Gastroesophageal sphincter (tissue), 4 donors: ENCODE results near the gene IFNA8. TPM values are rescaled to one million over a fixed set of nuclear protein-coding genes. Genes with fewer than 3 reads are reported as not detected.
"Not testable (repeated sequence)": the region's sequence is repeated elsewhere in the genome, so short reads cannot be mapped to it uniquely, and the experiment has no call there.

Source experiments
- ATAC-seq: fragments of 150-250 bp; one replicate; pipeline ENCODE4 v1.9.1; 2016; ENCODE audit warnings: mild to moderate bottlenecking, moderate library complexity
- H3K27ac ChIP-seq, 4 donors: fragments of 200-600 bp; sonication (generic) in 3 of 4; 1 replicate in 3 of 4; 2 replicates in 1 of 4; pipeline ENCODE4 v1.5.1; 2016 to 2019
- H3K27me3 ChIP-seq: fragments of 200-600 bp; sonication (generic); one replicate; pipeline ENCODE4 v1.5.1; 2019
- H3K36me3 ChIP-seq, 2 donors: fragments of 200-600 bp; sonication (generic); one replicate each; pipeline ENCODE4 v1.5.1; 2019; ENCODE audit warnings: control low read depth in 1 of 2
- H3K4me1 ChIP-seq, 3 donors: fragments of 200-600 bp; sonication (generic); 1 replicate in 2 of 3; 2 replicates in 1 of 3; pipeline ENCODE4 v1.5.1; 2016 to 2019; ENCODE audit warnings: control low read depth in 2 of 3
- H3K4me3 ChIP-seq, 2 donors: fragments of 200-600 bp; sonication (generic); one replicate each; pipeline ENCODE4 v1.5.1; 2019; ENCODE audit warnings: mild to moderate bottlenecking in 1 of 2, moderate library complexity in 1 of 2
- H3K9me3 ChIP-seq, 3 donors: fragments of 200-600 bp; sonication (generic); one replicate each; pipeline ENCODE4 v1.5.1; 2017 to 2019; ENCODE audit warnings: control low read depth in 2 of 3
- EP300 ChIP-seq: sonication (generic); formaldehyde crosslinking; IDR thresholded peaks from one replicate; pipeline ENCODE4 v1.6.1; 2017; ENCODE audit warnings: antibody characterized with exemption, mild to moderate bottlenecking
- POLR2A ChIP-seq, 2 donors: fragments of 450-650 bp; IDR thresholded peaks; one replicate each; pipeline ENCODE4 v1.6.1; 2017; ENCODE audit warnings: antibody characterized with exemption in 2 of 2, mild to moderate bottlenecking in 2 of 2, moderate library complexity in 1 of 2
- POLR2AphosphoS5 ChIP-seq: sonication (generic); formaldehyde crosslinking; IDR thresholded peaks from one replicate; pipeline ENCODE4 v1.6.1; 2017; ENCODE audit warnings: antibody characterized with exemption
- WGBS, 2 donors: methylation state at CpG; one replicate each; pipeline ENCODE4 v1.1.5; 2018; ENCODE audit warnings: low coverage in 1 of 2; 5-methylcytosine and 5-hydroxymethylcytosine counted together
- total RNA-seq, 4 donors: library from RNA; depleted of rRNA; stranded (reverse); fragments of >200 nt; gene quantifications; one replicate each; pipeline ENCODE4 v1.1.0, GENCODE V29; 2016
- TF ChIP-seq, protein P1 (sequence below), 4 experiments: fragments of 200-600 bp in 2 of 4; fragments of 450-650 bp in 2 of 4; sonication (generic) in 1 of 4; IDR thresholded peaks; one replicate each; pipeline ENCODE4 v1.5.1; 2017 to 2019; ENCODE audit warnings: antibody characterized with exemption in 4 of 4, mild to moderate bottlenecking in 2 of 4, moderate library complexity in 2 of 4

IFNA8 gene
- total RNA-seq = not detected

DNA sequence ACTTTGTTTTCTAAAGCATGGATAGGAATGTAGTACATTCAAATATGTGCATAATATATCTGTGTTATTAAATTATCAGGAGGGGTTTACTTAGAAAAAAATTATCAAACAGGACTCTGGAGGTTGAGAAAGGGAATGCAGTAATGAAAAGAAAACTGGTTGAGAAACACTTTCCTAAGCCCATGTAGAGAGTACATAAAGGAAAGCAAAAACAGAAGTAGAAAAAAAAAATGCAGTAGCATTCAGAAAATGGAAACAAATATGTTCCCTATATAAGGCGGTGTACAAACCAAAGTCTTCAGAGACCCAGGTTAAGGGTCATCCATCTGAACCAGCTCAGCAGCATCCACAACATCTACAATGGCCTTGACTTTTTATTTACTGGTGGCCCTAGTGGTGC, at the start of gene IFNA8:
Gene IFNA8 (plus strand): TSS at position 301 of the 400 bp plus-strand sequence. CDS start 60 bp downstream, at position 361.
- Histone ChIP-seq H3K4me3 (no peak within 1 kb of the TSS), H3K36me3 (no peaks in the 10 kb centered on the region), H3K27ac (no peak within 1 kb of the TSS), H3K27me3 (peaks cover 6% of the 10 kb centered on the region), H3K4me1 (no peaks in the 10 kb centered on the region), H3K9me3 (no peaks in the 10 kb centered on the region)
- TF ChIP-seq POLR2AphosphoS5 = no peak
- no peak for TF ChIP-seq EP300
- WGBS, 2 donors = 88% methylated on average over 1 of the region's 1 CpG
- ATAC-seq = no peak

DNA sequence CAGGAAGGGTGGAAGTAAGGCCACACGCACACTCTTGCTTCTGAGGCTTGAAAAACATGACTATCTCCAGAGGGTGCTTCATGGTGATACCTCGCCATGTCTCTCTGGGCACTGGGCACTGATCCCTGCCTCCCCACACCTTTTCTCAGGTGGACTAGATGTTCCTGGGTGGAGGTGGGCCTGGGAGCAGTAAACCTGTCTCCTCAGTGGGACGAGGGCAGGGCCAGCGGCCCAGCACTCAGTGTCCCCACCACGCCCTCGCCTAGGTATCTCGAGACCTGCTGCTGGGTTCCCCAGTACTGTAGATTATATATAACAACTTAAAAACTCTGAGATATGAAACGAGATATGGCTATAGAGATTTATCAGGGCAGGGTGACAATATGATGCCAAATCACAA, 46.6 kb upstream of the IFNA8 start:
- Histone ChIP-seq H3K4me1 (no peaks in the 10 kb centered on the region), H3K27ac (no peak overlapping the region), H3K9me3 (no peaks in the 10 kb centered on the region), H3K4me3 (no peak overlapping the region), H3K36me3 (no peaks in the 10 kb centered on the region), H3K27me3 (peaks cover 5% of the 10 kb centered on the region)
- no peak for ATAC-seq
- no peak for TF ChIP-seq EP300
- TF ChIP-seq POLR2AphosphoS5 = no peak
- no peak for TF ChIP-seq POLR2A (IDR thresholded peaks at IDR 0.05)
- TF ChIP-seq, protein P1, sequence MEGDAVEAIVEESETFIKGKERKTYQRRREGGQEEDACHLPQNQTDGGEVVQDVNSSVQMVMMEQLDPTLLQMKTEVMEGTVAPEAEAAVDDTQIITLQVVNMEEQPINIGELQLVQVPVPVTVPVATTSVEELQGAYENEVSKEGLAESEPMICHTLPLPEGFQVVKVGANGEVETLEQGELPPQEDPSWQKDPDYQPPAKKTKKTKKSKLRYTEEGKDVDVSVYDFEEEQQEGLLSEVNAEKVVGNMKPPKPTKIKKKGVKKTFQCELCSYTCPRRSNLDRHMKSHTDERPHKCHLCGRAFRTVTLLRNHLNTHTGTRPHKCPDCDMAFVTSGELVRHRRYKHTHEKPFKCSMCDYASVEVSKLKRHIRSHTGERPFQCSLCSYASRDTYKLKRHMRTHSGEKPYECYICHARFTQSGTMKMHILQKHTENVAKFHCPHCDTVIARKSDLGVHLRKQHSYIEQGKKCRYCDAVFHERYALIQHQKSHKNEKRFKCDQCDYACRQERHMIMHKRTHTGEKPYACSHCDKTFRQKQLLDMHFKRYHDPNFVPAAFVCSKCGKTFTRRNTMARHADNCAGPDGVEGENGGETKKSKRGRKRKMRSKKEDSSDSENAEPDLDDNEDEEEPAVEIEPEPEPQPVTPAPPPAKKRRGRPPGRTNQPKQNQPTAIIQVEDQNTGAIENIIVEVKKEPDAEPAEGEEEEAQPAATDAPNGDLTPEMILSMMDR (IDR thresholded peaks at IDR 0.05) = no peak
- 50 to 66% methylated on average over 1 to 5 of the region's 8 CpGs for WGBS, 2 donors

DNA sequence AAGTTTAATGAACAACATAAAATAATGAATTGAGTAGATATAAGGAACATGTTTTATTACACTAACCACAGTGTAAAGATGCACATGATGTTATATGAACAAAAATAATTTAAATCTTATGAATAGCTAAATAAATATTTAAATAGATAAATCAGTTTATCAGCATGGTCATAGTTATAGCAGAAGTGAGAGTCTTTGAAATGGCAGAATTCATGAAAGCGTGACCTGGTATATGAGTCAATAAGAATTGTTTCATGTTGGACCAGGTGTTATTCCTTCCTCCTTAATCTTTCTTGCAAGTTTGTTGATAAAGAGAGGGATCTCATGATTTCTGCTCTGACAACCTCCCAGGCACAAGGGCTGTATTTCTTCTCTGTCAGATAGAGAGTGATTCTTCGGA, 41.7 kb upstream of the IFNA8 start:
- H3K27me3 ChIP-seq, ATAC-seq, H3K9me3 ChIP-seq, H3K4me1 ChIP-seq, H3K27ac ChIP-seq, H3K36me3 ChIP-seq, H3K4me3 ChIP-seq: not testable (repeated sequence)
- WGBS, 2 donors = 86 to 100% methylated on average over 1 of the region's 2 CpGs

DNA sequence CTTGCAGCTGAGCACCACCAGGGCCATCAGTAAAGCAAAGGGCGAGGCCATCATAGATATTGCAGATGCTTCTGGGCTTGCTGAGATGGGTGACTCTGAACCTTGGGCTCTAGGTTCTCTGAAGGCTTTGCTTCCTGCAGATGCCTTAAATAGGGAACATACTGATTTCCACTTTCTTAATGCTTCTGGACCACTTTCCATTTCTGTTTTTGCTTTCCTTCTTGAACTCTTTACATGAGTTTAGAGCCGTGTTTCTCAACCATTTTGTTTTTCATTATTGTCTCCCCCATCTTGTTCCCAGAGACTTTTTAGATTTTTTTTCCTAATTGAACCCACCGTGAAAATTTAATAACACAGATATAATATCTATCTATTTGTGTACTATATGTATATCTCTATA, 41.0 kb upstream of the IFNA8 start, which contains the start of gene IFNA13:
Gene IFNA13 (minus strand): TSS at position 101 of the 400 bp plus-strand sequence. CDS start 47 bp downstream, at position 54.
- TF ChIP-seq, protein P1 (IDR thresholded peaks at IDR 0.05) = no peak
- TF ChIP-seq EP300 = no peak
- TF ChIP-seq POLR2A (IDR thresholded peaks at IDR 0.05) = no peak
- no peak for TF ChIP-seq POLR2AphosphoS5
- no peaks in the 10 kb centered on the region for H3K36me3 ChIP-seq
- ATAC-seq = no peak
- 83 to 86% methylated on average over 2 of the region's 3 CpGs for WGBS, 2 donors
- no peak within 1 kb of the TSS for H3K4me3 ChIP-seq
- H3K27ac ChIP-seq = no peak within 1 kb of the TSS
- H3K27me3 ChIP-seq = peaks cover 5% of the 10 kb centered on the region
- no peaks in the 10 kb centered on the region for H3K4me1 ChIP-seq
- no peaks in the 10 kb centered on the region for H3K9me3 ChIP-seq

DNA sequence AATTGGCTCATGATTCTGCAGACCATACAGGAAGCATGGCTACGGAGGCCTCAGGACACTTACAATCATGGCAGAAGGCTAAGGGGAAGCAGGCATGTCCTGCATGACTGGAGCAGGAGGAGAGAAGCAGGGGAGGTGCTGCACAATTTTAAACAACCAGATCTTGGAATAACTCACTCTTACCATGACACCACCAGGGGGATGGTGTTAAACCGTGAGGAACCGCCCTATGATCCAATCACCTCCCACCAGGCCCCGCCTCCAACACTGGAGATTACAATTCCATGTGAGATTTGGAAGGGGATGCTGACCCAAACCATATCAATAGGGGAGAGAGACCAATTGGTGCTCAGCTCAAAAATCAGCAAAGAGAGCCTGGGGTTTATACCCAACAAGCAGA, 37.5 kb upstream of the IFNA8 start:
- not testable (repeated sequence) for ATAC-seq, H3K27me3 ChIP-seq

DNA sequence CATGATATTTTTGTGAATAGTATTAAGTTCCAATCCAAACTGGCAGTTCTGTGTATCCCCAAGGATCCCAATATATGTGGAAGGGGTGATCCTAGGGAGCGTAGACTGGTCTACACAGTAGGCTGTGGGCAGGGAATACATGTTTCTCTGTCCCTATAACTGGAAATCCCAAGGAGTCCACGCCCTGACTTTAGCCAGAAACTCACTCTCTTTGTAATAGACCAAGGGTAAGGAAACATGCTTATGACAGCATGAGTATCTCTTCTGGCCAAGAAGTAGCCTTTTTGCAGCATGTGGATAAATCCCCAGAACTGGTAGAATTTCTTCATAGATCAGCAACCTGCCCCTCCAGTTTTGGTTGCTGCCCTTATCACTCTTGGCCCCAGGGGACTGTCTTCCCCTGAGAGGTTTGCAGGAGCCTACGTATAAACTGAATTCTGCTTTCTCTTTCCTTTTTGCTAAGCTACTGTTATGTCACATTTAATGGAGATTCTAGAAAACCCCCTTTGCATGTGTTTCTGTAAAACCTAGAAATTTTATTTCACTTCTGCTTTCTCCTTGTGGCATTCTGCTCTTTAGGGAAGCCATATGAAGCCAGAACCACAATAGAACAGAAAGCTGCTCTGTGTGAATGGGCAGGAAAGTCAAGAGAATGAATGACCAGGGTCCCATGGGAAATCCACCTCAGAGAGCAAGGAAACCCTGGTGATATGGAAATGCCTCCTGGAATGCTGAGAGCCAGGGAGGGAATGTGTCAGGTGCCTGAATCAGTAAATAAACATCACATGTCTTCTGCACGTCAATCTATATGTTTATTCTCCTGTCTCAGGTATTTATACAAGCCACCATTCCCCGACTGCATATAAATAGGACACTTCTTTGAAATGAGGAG, 27.2 kb upstream of the IFNA8 start:
- no peaks in the 10 kb centered on the region for H3K4me1 ChIP-seq
- H3K27me3 ChIP-seq = peaks cover 11% of the 10 kb centered on the region
- ATAC-seq = no peak
- no peaks in the 10 kb centered on the region for H3K9me3 ChIP-seq
- H3K36me3 ChIP-seq = no peaks in the 10 kb centered on the region
- no peak for TF ChIP-seq POLR2AphosphoS5
- TF ChIP-seq EP300 = no peak
- TF ChIP-seq, protein P1 (IDR thresholded peaks at IDR 0.05) = no peak
- TF ChIP-seq POLR2A (IDR thresholded peaks at IDR 0.05) = no peak
- no peak overlapping the region for H3K4me3 ChIP-seq
- H3K27ac ChIP-seq = no peak overlapping the region
- WGBS, 2 donors = 29 to 35% methylated on average over 5 of the region's 5 CpGs

More for the DNA sequence above, 37.5 kb upstream of the IFNA8 start:
- 52 to 70% methylated on average over 1 to 3 of the region's 4 CpGs for WGBS, 2 donors
- H3K36me3 ChIP-seq, H3K4me1 ChIP-seq, H3K27ac ChIP-seq, H3K9me3 ChIP-seq, H3K4me3 ChIP-seq: not testable (repeated sequence)
